ENCODE results near the gene ARPC2. TPM values are rescaled to one million over a fixed set of nuclear protein-coding genes. Genes with fewer than 3 reads are reported as not detected.

ARPC2 gene
- total RNA-seq, 1 experiment from 2014 or later, result 213 TPM

DNA sequence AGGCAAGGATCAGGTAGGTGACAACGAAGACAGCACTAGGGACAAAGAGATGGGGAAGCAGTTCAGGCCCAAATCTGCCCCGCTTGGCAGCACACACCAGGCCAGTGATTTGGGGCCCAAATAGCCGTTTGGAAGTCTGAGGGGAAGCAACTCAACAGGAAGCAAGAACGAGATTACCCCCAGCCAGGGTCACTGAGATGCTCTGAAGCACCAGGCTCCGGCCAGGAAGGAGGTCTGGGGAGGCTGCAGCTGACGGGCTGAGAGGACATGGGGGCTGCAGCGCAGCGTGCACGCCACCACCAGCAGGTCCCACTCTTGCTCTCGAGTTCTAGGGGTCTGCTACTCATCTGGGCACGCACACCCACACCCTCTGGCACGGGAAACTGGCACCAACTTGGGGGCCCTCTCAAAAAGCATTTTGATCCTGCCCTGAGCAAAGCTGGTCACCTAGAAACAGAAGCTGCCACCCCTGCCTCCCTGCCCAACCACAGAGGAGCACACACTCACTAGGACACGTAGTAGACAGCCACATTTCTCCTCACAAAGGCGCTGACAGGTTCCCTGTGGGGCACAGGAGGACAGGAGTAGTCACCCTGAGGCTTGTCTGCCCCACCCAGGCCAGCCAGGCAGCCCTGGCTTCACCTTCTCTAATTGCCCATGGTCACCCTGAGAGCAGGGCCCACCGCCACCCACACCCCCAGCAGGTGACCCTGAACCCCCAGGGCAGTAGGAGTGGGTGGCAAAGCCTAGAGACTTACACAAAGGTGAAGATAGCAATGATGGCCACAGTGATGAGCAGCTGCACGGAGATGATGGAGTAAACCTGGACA, 61.8 kb downstream of the ARPC2 start:
- Histone ChIP-seq H3K4me2 (ENCODE audit: low read length) (no peak overlapping the region), H2AFZ (ENCODE audit: low read length) (no peak overlapping the region), H3K27ac (ENCODE audit: low read length) (no peak overlapping the region), H3K36me3 (ENCODE audit: low read depth, low read length) (peaks cover 30% of the 10 kb centered on the region; the same call in 1 of the 2 replicates), H3F3A (ENCODE audit: low read length, unreplicated experiment) (no peaks in the 10 kb centered on the region), H3K4me1 (ENCODE audit: insufficient read depth, low read length) (peaks cover 25% of the 10 kb centered on the region), H3K79me2 (ENCODE audit: low read length) (peaks cover 8% of the 10 kb centered on the region), H4K20me1 (ENCODE audit: low read length) (no peaks in the 10 kb centered on the region), H3K9me3 (ENCODE audit: low read length) (no peaks in the 10 kb centered on the region), H3K9me2 (replicated peaks; ENCODE audit: low read length) (no peaks in the 10 kb centered on the region), H3K4me3 (ENCODE audit: low read length) (no peak overlapping the region), H3K9ac (ENCODE audit: low read length) (no peak overlapping the region), H3K27me3 (ENCODE audit: low read length) (no peaks in the 10 kb centered on the region)
- no peak for DNase-seq
- ATAC-seq, result no peak
- TF ChIP-seq, protein P1, sequence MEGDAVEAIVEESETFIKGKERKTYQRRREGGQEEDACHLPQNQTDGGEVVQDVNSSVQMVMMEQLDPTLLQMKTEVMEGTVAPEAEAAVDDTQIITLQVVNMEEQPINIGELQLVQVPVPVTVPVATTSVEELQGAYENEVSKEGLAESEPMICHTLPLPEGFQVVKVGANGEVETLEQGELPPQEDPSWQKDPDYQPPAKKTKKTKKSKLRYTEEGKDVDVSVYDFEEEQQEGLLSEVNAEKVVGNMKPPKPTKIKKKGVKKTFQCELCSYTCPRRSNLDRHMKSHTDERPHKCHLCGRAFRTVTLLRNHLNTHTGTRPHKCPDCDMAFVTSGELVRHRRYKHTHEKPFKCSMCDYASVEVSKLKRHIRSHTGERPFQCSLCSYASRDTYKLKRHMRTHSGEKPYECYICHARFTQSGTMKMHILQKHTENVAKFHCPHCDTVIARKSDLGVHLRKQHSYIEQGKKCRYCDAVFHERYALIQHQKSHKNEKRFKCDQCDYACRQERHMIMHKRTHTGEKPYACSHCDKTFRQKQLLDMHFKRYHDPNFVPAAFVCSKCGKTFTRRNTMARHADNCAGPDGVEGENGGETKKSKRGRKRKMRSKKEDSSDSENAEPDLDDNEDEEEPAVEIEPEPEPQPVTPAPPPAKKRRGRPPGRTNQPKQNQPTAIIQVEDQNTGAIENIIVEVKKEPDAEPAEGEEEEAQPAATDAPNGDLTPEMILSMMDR (conservative IDR thresholded peaks at IDR 0.05; ENCODE audit: low read depth, low read length), result no peak
- no peak for TF ChIP-seq EZH2 (IDR thresholded peaks at IDR 0.05; ENCODE audit: low read length, unreplicated experiment)
- TF ChIP-seq EZH2phosphoT487 (IDR thresholded peaks at IDR 0.05; ENCODE audit: borderline replicate concordance, low read length), result no peak
- intact Hi-C loops (cut with micrococcal nuclease), result no loop called here
- BruUV-seq (replicated peaks), result no TSS peak
- ChIA-PET CTCF (no interaction called here), POLR2A (ENCODE audit: unreplicated experiment) (no interaction called here)

DNA sequence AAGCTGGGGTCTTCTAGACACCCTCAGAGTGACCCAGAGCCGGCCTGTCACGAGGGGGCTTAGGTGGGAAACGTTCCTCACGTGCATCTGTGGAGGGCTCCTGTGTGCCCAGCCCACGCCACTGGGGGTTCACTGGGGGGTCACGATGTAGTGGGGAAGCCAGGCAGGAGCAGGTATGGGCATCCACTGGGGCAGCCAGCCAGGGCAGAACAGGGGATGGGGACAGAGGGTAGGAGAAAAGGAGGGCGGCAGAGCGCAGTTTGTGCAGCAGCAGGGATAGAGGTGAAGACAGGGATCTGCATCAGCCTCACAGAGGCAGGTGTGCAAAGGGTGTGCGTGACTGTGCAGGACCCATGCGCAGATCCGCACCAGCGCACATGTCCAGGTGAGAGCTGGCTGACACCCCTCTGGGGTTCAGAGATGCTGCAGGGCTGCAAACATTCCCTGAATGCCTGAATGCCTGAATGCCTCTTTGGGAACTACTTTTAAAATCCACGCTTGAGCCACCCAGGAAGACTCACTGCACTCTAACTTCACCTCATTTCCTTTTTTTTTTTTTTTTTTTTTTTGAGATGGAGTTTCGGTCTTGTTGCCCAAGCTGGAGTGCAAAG, 63.4 kb downstream of the ARPC2 start:
- ATAC-seq (no peak), DNase-seq (no peak)
- no peaks in the 10 kb centered on the region for H3K27me3 ChIP-seq (ENCODE audit: low read length)
- H3K4me3 ChIP-seq (ENCODE audit: low read length), result no peak overlapping the region
- H3F3A ChIP-seq (ENCODE audit: low read length, unreplicated experiment), result no peaks in the 10 kb centered on the region
- TF ChIP-seq EZH2phosphoT487 (IDR thresholded peaks at IDR 0.05; ENCODE audit: borderline replicate concordance, low read length) (no peak), EZH2 (IDR thresholded peaks at IDR 0.05; ENCODE audit: low read length, unreplicated experiment) (no peak)
- TF ChIP-seq, protein P1 (conservative IDR thresholded peaks at IDR 0.05; ENCODE audit: low read depth, low read length), result no peak
- peaks cover 42% of the 10 kb centered on the region for H3K4me1 ChIP-seq (ENCODE audit: insufficient read depth, low read length)
- H4K20me1 ChIP-seq (ENCODE audit: low read length), result no peaks in the 10 kb centered on the region
- POLR2A ChIA-PET (ENCODE audit: unreplicated experiment), result no interaction called here
- no peak overlapping the region for H3K4me2 ChIP-seq (ENCODE audit: low read length)
- no peak overlapping the region for H3K27ac ChIP-seq (ENCODE audit: low read length)
- no peaks in the 10 kb centered on the region for H3K9me3 ChIP-seq (ENCODE audit: low read length)
- BruUV-seq (replicated peaks), result no TSS peak
- intact Hi-C loops (cut with micrococcal nuclease), result no loop called here
- H2AFZ ChIP-seq (ENCODE audit: low read length), result no peak overlapping the region
- H3K79me2 ChIP-seq (ENCODE audit: low read length), result peaks cover 15% of the 10 kb centered on the region
- peaks cover 15% of the 10 kb centered on the region; the same call in 1 of the 2 replicates for H3K36me3 ChIP-seq (ENCODE audit: low read depth, low read length)
- CTCF ChIA-PET, result interaction anchor here (0.6 kb wide), 1 partner anchor 75 kb away, joined by 6 read pairs; no protein-coding TSS in a partner anchor
- no peaks in the 10 kb centered on the region for H3K9me2 ChIP-seq (replicated peaks; ENCODE audit: low read length)
- no peak overlapping the region for H3K9ac ChIP-seq (ENCODE audit: low read length)

DNA sequence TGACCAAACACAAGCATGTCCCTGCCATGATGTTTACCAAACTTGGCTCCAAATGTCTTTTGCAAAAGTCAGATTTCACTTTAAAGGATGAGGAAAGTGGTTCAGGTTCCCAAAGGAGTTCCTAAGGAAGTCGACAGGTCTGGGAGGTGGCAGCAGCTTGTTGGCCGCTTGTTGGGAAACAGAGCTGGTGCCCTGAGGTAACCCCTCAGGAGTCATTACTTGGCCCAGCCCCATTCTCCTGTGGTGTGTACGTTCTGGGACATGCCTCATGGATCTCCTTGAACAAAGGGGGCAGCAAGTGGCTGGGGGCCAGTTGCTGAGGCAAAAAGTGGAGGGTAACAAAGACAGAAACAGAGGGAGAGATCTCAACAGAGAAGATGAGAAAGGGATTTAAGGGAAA, 64.5 kb downstream of the ARPC2 start:
- Histone ChIP-seq H3K4me3 (ENCODE audit: low read length) (no peak overlapping the region), H4K20me1 (ENCODE audit: low read length) (no peaks in the 10 kb centered on the region), H3K9me3 (ENCODE audit: low read length) (no peaks in the 10 kb centered on the region), H3K9me2 (replicated peaks; ENCODE audit: low read length) (no peaks in the 10 kb centered on the region), H3K4me1 (ENCODE audit: insufficient read depth, low read length) (peaks cover 53% of the 10 kb centered on the region), H3K27ac (ENCODE audit: low read length) (peak overlapping the region; percentile 98), H3K36me3 (ENCODE audit: low read depth, low read length) (peaks cover 8% of the 10 kb centered on the region; the same call in 1 of the 2 replicates), H2AFZ (ENCODE audit: low read length) (no peak overlapping the region), H3K9ac (ENCODE audit: low read length) (peak overlapping the region; percentile 79), H3K79me2 (ENCODE audit: low read length) (peaks cover 23% of the 10 kb centered on the region), H3K4me2 (ENCODE audit: low read length) (no peak overlapping the region; the same call in 1 of the 2 replicates), H3K27me3 (ENCODE audit: low read length) (no peaks in the 10 kb centered on the region), H3F3A (ENCODE audit: low read length, unreplicated experiment) (peaks cover 5% of the 10 kb centered on the region)
- ChIA-PET POLR2A (ENCODE audit: unreplicated experiment) (no interaction called here), CTCF (no interaction called here)
- no TSS peak for BruUV-seq (replicated peaks)
- TF ChIP-seq, protein P1 (conservative IDR thresholded peaks at IDR 0.05; ENCODE audit: low read depth, low read length), result no peak
- no peak for TF ChIP-seq EZH2 (IDR thresholded peaks at IDR 0.05; ENCODE audit: low read length, unreplicated experiment)
- TF ChIP-seq EZH2phosphoT487 (IDR thresholded peaks at IDR 0.05; ENCODE audit: borderline replicate concordance, low read length), result no peak
- intact Hi-C loops (cut with micrococcal nuclease), result no loop called here
- ATAC-seq, result no peak
- peak; percentile 42 for DNase-seq
